ENCODE data around the gene ATG4D. TPM values are rescaled to one million over a fixed set of nuclear protein-coding genes. Genes with fewer than 3 reads are reported as not detected.

The ATG4D gene
- total RNA-seq, 4 donors from 2014 or later = 4.4 to 22.1 (median 8.4) TPM

DNA sequence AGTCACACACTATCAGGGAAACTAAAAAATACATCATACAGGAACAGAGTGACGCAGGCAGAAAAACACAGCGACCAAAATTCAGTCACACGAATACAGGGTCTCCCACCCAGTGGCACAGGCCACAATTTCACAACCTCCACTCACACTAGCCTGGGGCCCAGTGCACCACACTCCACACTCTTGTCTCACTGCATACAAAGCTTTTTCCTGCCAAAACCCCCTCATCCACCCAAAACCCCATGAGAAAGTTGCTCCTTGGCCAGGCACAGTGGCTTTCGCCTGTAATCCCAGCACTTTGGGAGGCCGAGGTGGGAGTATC lies 27.7 kb upstream of the ATG4D start:
- Histone ChIP-seq H3K9me3 (no peaks in the 10 kb centered on the region), H3K27me3 (peaks cover 9 to 26% of the 10 kb centered on the region in 2 donors), H3K4me1 (peaks cover 0 to 7% of the 10 kb centered on the region in 2 donors), H3K4me3 (no peak overlapping the region), H3K27ac (no peak overlapping the region), H3K36me3 (no peaks in the 10 kb centered on the region)
- no peak for DNase-seq
- no peak for TF ChIP-seq POLR2A (IDR thresholded peaks at IDR 0.05)
- TF ChIP-seq, protein P1, sequence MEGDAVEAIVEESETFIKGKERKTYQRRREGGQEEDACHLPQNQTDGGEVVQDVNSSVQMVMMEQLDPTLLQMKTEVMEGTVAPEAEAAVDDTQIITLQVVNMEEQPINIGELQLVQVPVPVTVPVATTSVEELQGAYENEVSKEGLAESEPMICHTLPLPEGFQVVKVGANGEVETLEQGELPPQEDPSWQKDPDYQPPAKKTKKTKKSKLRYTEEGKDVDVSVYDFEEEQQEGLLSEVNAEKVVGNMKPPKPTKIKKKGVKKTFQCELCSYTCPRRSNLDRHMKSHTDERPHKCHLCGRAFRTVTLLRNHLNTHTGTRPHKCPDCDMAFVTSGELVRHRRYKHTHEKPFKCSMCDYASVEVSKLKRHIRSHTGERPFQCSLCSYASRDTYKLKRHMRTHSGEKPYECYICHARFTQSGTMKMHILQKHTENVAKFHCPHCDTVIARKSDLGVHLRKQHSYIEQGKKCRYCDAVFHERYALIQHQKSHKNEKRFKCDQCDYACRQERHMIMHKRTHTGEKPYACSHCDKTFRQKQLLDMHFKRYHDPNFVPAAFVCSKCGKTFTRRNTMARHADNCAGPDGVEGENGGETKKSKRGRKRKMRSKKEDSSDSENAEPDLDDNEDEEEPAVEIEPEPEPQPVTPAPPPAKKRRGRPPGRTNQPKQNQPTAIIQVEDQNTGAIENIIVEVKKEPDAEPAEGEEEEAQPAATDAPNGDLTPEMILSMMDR (IDR thresholded peaks at IDR 0.05) = no peak
- intact Hi-C loops (cut with DNase I; ENCODE audit: low total_unique reads) = no loop called here

DNA sequence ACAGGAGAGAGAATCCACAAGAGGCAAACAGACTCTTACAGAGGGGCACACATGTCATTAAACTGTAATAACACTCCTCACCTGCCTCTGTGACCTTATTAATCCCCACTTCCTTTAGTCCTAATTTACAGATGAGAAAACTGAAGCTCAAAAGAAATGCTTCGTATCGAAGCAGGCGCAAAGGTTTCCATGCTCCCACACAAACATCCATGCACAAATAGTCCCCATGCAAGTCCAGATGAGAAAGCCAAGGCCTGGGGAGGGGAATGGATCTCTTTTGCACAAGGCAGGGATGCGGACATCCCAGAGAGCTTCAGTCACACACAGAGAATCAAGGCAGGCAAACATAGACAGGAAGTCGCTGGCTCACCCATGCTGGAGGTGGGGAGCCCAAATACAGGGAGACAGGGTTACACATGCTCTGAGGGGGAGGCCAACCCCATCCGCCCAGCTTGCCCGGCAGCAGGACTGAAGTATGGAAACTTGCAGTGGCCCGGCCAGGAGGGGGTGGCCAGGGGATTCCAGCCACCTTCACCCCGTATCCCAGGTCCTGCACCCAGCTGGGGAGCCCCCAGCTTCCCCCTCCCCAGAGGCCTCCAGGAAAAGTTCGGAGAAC lies 26.9 kb upstream of the ATG4D start:
- Histone ChIP-seq H3K36me3 (no peaks in the 10 kb centered on the region), H3K9me3 (no peaks in the 10 kb centered on the region), H3K27ac (no peak overlapping the region), H3K27me3 (peaks cover 9 to 26% of the 10 kb centered on the region in 2 donors), H3K4me3 (no peak overlapping the region), H3K4me1 (peaks cover 0 to 7% of the 10 kb centered on the region in 2 donors)
- TF ChIP-seq, protein P1 (IDR thresholded peaks at IDR 0.05) = no peak
- TF ChIP-seq POLR2A (IDR thresholded peaks at IDR 0.05) = no peak
- DNase-seq = no peak
- intact Hi-C loops (cut with DNase I; ENCODE audit: low total_unique reads) = no loop called here

DNA sequence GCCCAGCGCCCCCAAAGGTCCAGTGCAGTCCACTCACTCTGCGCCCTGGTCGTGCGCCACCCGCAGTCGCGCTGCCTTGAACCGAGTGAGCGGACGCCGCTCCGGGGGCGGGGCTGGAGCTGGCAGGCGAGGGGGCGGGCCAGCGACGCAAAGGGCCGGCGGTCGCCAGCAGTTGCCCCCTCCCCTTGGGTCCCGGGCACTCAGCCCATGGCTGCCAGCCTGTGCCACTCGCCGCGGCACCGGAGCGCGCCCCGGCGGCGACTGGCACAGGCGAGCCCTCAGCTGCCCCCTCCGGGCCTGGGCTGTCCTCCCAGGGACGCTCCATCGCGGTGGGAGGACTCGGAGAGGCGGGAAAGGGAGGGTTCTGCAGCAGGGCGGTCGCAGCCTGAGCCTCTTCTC lies 26.3 kb upstream of the ATG4D start, which contains the start of gene S1PR5:
Gene S1PR5, minus strand, starts transcription at position 87 of the 399 bp plus-strand sequence. CDS start 2,436 bp downstream, outside the sequence.
- Histone ChIP-seq H3K27ac (no peak within 1 kb of the TSS), H3K27me3 (peaks cover 9 to 26% of the 10 kb centered on the region in 2 donors), H3K4me1 (peaks cover 0 to 7% of the 10 kb centered on the region in 2 donors), H3K9me3 (no peaks in the 10 kb centered on the region), H3K36me3 (no peaks in the 10 kb centered on the region), H3K4me3 (no peak within 1 kb of the TSS)
- DNase-seq = no peak
- TF ChIP-seq, protein P1 (IDR thresholded peaks at IDR 0.05) = no peak
- no peak for TF ChIP-seq POLR2A (IDR thresholded peaks at IDR 0.05)
- intact Hi-C loops (cut with DNase I; ENCODE audit: low total_unique reads) = no loop called here

DNA sequence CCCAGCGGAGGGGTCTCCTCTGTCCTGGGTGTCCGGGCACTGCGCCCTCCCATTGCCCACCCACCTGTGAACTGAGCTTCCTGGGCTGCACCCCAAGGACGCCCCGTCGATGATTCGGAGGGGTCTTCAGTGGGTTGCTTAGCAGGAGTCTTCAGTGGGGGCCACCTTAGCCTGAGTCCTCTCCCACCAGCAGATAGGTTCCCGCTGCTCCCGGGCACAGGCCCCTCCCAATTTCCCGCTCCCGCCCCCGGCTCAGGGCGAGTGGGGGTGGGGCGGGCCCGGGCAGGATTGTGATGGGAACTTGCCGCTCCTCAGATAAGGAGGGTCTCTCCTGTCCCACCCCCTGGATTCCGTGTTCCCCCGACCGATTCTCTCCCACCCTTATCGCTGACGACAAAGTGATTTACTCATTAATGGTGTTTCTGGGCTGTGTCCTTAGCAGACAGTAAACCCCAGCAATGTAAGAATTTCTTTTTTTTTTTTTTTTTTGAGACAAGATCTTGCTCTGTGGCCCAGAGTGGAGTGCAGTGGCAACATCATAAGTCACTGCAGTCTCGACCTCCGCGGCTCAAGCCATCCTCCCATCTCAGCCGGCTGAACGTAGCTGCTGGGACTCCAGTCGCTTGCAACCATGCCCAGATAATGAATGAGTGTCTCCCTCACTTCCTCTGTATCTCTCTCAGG lies 25.8 kb upstream of the ATG4D start:
- Histone ChIP-seq H3K4me3 (no peak overlapping the region), H3K9me3 (no peaks in the 10 kb centered on the region), H3K36me3 (no peaks in the 10 kb centered on the region), H3K4me1 (peaks cover 0 to 7% of the 10 kb centered on the region in 2 donors), H3K27ac (no peak overlapping the region), H3K27me3 (peaks cover 9 to 26% of the 10 kb centered on the region in 2 donors)
- TF ChIP-seq, protein P1 (IDR thresholded peaks at IDR 0.05) = no peak
- TF ChIP-seq POLR2A (IDR thresholded peaks at IDR 0.05) = no peak
- no peak for DNase-seq
- intact Hi-C loops (cut with DNase I; ENCODE audit: low total_unique reads) = no loop called here
